ENCODE data around the gene GUCA2A.
A peak's percentile ranks its signal among the peaks of the same experiment; 100 is the strongest.

The GUCA2A gene

DNA sequence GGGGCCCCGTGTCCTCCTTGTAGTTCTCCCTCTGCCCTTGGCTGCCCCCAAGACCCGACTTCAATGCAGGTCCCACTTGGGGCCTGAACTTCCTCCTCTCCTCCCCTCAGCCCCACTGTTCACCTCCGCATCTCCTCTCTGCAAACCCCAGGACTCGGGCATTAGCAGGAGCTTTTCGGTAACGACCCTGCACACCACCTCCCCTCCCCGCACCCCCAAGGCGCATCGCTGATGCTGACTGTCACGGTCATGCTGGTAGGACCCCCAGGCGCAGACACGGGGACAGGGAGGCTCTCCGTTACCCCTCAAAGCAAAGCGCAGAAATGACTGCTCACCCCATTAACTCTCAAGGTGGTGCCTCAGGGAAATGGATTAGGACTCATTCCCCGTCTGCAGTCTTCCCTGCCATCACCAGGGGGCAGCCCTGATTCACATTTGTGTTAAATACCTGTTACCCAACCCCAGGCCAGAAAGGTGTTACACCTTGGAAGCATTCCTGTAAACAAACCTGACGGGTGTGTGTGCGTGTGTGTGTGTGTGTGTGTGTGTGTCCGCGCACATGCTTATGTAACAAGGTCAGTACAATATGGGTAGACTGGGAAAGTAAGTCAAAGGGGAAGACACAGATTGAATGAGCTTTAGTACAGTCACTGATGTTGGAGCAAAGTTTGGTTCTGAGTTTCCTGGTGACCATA is 17.8 kb downstream of the GUCA2A start:
- CTCF ChIA-PET = interaction anchor here (0.6 to 2.0 kb wide), 9 partner anchors 9 to 620 kb away, joined by 3 to 10 read pairs (median 3); partner anchors contain the start of gene P3H1
- POLR2A ChIA-PET = no interaction called here
- TF ChIP-seq, protein P1, sequence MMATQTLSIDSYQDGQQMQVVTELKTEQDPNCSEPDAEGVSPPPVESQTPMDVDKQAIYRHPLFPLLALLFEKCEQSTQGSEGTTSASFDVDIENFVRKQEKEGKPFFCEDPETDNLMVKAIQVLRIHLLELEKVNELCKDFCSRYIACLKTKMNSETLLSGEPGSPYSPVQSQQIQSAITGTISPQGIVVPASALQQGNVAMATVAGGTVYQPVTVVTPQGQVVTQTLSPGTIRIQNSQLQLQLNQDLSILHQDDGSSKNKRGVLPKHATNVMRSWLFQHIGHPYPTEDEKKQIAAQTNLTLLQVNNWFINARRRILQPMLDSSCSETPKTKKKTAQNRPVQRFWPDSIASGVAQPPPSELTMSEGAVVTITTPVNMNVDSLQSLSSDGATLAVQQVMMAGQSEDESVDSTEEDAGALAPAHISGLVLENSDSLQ (IDR thresholded peaks at IDR 0.05) = no peak
- TF ChIP-seq HDGF (IDR thresholded peaks at IDR 0.05; ENCODE audit: borderline replicate concordance) = no peak
- no peak for TF ChIP-seq ZNF384 (IDR thresholded peaks at IDR 0.05)
- TF ChIP-seq CTBP1 (IDR thresholded peaks at IDR 0.05; ENCODE audit: borderline replicate concordance) = no peak
- no peak for TF ChIP-seq LEF1 (IDR thresholded peaks at IDR 0.05; ENCODE audit: borderline replicate concordance)
- no peak for TF ChIP-seq FOXA1 (IDR thresholded peaks at IDR 0.05)
- no peak for TF ChIP-seq L3MBTL2 (conservative IDR thresholded peaks at IDR 0.05)
- no peak for TF ChIP-seq SUZ12 (IDR thresholded peaks at IDR 0.05)
- TF ChIP-seq BHLHE40 (IDR thresholded peaks at IDR 0.05; ENCODE audit: borderline replicate concordance) = no peak
- TF ChIP-seq TARDBP (IDR thresholded peaks at IDR 0.05) = no peak
- TF ChIP-seq NFRKB (IDR thresholded peaks at IDR 0.05) = no peak
- no peak for TF ChIP-seq FOXK2 (IDR thresholded peaks at IDR 0.05)
- peak; percentile 74 for DNase-seq (ENCODE audit: extremely low spot score)

DNA sequence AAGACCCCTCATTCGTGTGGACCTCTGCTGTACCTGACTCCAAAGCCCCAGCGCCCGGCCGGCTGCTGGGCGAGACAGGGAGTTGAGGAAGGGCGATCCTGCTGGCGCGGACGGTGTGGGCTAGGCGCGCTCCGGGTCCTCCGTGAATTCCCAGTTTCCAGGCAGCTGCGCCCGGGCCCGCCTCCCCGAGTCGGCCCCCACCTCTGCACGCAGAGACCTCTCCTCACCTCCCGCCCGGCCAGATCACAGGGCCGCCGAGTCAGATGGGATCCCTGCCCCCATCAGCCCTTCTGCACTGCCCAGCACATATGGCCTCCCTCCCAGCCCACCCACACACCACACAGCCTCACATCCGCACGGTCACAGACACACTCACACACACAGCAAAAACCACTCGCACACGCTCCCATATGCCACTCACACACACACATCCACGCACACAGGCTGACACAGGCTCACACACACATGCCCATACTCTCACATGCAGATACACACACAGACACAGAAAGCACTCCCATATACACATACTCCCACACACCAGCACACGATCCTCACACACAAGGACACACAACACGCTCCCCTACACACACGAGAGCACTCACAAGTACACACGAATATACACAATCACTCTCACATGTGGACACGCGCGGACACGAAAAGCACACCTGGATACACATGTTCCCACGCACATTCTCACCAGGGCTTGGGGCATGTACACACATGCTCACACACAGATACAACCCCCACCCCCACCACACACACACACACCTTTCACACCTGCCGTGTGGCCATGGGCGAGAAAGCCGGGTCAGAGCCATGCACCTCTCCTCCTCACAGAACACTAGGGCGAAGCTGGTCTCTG is 18.6 kb downstream of the GUCA2A start:
- TF ChIP-seq SP1 (IDR thresholded peaks at IDR 0.05) (no peak), HDGF (IDR thresholded peaks at IDR 0.05; ENCODE audit: borderline replicate concordance) (no peak), NFRKB (IDR thresholded peaks at IDR 0.05) (no peak), BHLHE40 (IDR thresholded peaks at IDR 0.05; ENCODE audit: borderline replicate concordance) (no peak), LEF1 (IDR thresholded peaks at IDR 0.05; ENCODE audit: borderline replicate concordance) (no peak), FOXA1 (IDR thresholded peaks at IDR 0.05) (no peak), ZNF384 (IDR thresholded peaks at IDR 0.05) (no peak), FOXM1 (IDR thresholded peaks at IDR 0.05; ENCODE audit: borderline replicate concordance) (no peak), L3MBTL2 (conservative IDR thresholded peaks at IDR 0.05) (no peak), TARDBP (IDR thresholded peaks at IDR 0.05) (no peak), CTBP1 (IDR thresholded peaks at IDR 0.05; ENCODE audit: borderline replicate concordance) (no peak), ARNT (IDR thresholded peaks at IDR 0.05) (no peak), FOXK2 (IDR thresholded peaks at IDR 0.05) (no peak), SUZ12 (IDR thresholded peaks at IDR 0.05) (no peak), ELF4 (IDR thresholded peaks at IDR 0.05) (no peak)
- TF ChIP-seq, protein P1 (IDR thresholded peaks at IDR 0.05) = no peak
- CTCF ChIA-PET = interaction anchor here (2.0 kb wide), 1 partner anchor 27 kb away, joined by 10 read pairs; no protein-coding TSS in a partner anchor
- POLR2A ChIA-PET = no interaction called here
- no peak for DNase-seq (ENCODE audit: extremely low spot score)

GRCh38 chr1:42145389-42145716 is 19.2 kb downstream of the GUCA2A start:
- CTCF ChIA-PET = no interaction called here
- TF ChIP-seq SUZ12 (IDR thresholded peaks at IDR 0.05) (no peak), TARDBP (IDR thresholded peaks at IDR 0.05) (no peak), ZNF384 (IDR thresholded peaks at IDR 0.05) (no peak), L3MBTL2 (conservative IDR thresholded peaks at IDR 0.05) (no peak), HDGF (IDR thresholded peaks at IDR 0.05; ENCODE audit: borderline replicate concordance) (no peak), NFRKB (IDR thresholded peaks at IDR 0.05) (no peak), FOXK2 (IDR thresholded peaks at IDR 0.05) (no peak), FOXM1 (IDR thresholded peaks at IDR 0.05; ENCODE audit: borderline replicate concordance) (no peak), ELF4 (IDR thresholded peaks at IDR 0.05) (no peak), ARNT (IDR thresholded peaks at IDR 0.05) (no peak)
- TF ChIP-seq, protein P1 (IDR thresholded peaks at IDR 0.05) = no peak
- DNase-seq (ENCODE audit: extremely low spot score) = no peak
- POLR2A ChIA-PET = no interaction called here

DNA sequence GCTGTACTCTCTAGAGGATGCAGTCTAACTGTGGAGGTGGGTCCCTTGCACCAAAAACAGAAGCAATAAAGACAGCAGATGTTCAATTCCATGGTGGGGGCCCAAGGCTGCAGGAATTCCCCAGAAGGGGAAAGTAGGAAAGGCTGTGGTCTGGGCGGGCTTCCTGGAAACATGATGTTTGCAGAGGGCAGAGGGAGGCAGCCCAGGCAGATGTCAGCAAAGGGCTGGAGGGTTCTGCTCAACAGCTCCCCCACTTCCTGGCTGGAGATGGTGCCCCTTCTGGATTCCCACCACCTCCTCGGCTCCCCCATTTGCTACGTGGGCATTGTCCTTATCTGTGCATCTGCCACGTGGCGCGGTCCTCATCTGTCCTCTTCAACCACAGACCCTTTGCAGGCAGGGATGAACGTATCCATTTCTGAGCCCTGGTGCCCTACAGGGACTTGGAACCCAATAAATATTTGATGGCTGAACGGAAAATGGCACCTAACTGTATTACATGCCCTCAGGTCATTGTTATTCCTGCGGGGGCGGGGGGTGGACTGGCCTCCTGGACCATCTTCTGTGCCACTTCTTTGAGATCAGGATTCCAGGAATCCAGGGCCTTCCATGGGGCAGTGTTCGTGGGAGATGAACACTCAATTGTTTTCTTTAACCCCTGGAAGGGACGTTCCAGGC is 19.7 kb downstream of the GUCA2A start:
- CTCF ChIA-PET = no interaction called here
- POLR2A ChIA-PET = no interaction called here
- no peak for DNase-seq (ENCODE audit: extremely low spot score)
- TF ChIP-seq SUZ12 (IDR thresholded peaks at IDR 0.05) (no peak), SP1 (IDR thresholded peaks at IDR 0.05) (no peak), ELF4 (IDR thresholded peaks at IDR 0.05) (no peak)

DNA sequence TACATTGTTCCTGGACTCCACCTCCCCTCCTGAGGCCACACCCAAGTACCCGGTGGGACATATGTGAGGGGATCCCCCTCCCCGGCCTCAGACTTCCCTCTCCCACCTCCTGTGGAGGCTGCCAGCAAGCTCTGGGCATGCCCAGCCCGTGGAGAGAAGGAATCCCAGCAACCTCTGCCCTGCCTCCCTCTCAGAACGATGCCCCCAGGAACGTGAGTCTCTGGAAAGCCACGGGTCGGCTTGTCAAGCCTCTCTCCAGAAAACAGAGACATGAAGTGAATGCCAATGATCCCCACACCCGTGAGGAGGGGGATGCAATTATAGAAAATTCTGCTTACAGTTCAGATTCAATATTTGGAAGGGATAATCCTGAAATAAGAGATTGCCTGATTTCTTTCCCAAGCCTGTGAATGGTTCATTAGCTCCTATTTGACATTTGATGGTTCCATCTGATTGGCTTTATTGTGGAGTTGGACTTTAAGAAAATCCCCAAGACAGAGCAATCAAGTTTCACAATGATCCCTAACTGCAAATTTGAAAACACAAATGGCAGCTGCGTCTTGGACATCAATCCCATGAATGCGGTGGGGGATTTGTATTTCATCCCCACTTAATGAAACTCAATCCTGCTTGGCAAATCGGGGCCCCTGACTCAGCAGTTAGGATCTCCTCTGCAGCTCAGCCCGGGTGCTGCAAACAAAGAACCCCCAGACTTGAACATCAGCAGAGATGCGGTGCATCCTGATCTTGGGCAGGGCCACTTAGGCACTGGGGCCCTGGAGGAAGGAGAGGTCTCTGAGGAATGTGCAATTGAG is 20.4 kb downstream of the GUCA2A start:
- TF ChIP-seq, protein P1 (IDR thresholded peaks at IDR 0.05) = no peak
- TF ChIP-seq FOXM1 (IDR thresholded peaks at IDR 0.05; ENCODE audit: borderline replicate concordance) (no peak), HDGF (IDR thresholded peaks at IDR 0.05; ENCODE audit: borderline replicate concordance) (no peak), NFRKB (IDR thresholded peaks at IDR 0.05) (no peak), L3MBTL2 (conservative IDR thresholded peaks at IDR 0.05) (no peak), CTBP1 (IDR thresholded peaks at IDR 0.05; ENCODE audit: borderline replicate concordance) (no peak), BHLHE40 (IDR thresholded peaks at IDR 0.05; ENCODE audit: borderline replicate concordance) (no peak), ARNT (IDR thresholded peaks at IDR 0.05) (no peak), SP1 (IDR thresholded peaks at IDR 0.05) (no peak), LEF1 (IDR thresholded peaks at IDR 0.05; ENCODE audit: borderline replicate concordance) (no peak), ELF4 (IDR thresholded peaks at IDR 0.05) (no peak), ZNF384 (IDR thresholded peaks at IDR 0.05) (no peak), TARDBP (IDR thresholded peaks at IDR 0.05) (no peak), FOXK2 (IDR thresholded peaks at IDR 0.05) (no peak), FOXA1 (IDR thresholded peaks at IDR 0.05) (no peak), SUZ12 (IDR thresholded peaks at IDR 0.05) (no peak)
- POLR2A ChIA-PET = no interaction called here
- DNase-seq (ENCODE audit: extremely low spot score) = no peak
- CTCF ChIA-PET = no interaction called here
